Activated CD4-positive, alpha-beta T cell treated with anti-CD3 and anti-CD28 coated beads, Interleukin-2, amount 10 ng/mL, durations not matched to agents 7 days and 5 days (primary cell): ENCODE results near the gene ZHX3. TPM values are rescaled to one million over a fixed set of nuclear protein-coding genes. Genes with fewer than 3 reads are reported as not detected.

Source experiments
- CTCF ChIA-PET: fragments of 350-600 bp; sonication (Branson Sonifier 250); formaldehyde crosslinking; loops from one replicate; lab custom pipeline; 2021; ENCODE audit warnings: antibody characterized with exemption; lab: Charles Lee
- POLR2A ChIA-PET: fragments of 350-600 bp; sonication (Branson Sonifier 250); formaldehyde crosslinking; loops from one replicate; lab custom pipeline; 2021; ENCODE audit warnings: antibody characterized with exemption; lab: Charles Lee
- DNase-seq: peaks from one replicate; pipeline ENCODE4 v3.0.0-alpha.2; 2020
- H3K27ac Mint-ChIP-seq: one replicate; pipeline ENCODE4 v1.8.0; 2021; ENCODE audit warnings: mild to moderate bottlenecking, moderate library complexity, mixed read lengths
- H3K27me3 Mint-ChIP-seq: one replicate; pipeline ENCODE4 v1.8.0; 2021; ENCODE audit warnings: mixed read lengths
- H3K36me3 Mint-ChIP-seq: one replicate; pipeline ENCODE4 v1.8.0; 2021; ENCODE audit warnings: low read depth, mixed read lengths
- H3K4me1 Mint-ChIP-seq: one replicate; pipeline ENCODE4 v1.8.0; 2021; ENCODE audit warnings: mixed read lengths
- H3K4me3 Mint-ChIP-seq: one replicate; pipeline ENCODE4 v1.8.0; 2021; ENCODE audit warnings: mild to moderate bottlenecking, moderate library complexity, mixed read lengths
- H3K9me3 Mint-ChIP-seq: one replicate; pipeline ENCODE4 v1.8.0; 2021; ENCODE audit warnings: mixed read lengths
- total RNA-seq, 2 experiments: library from RNA; stranded (reverse); gene quantifications; one replicate each; pipeline ENCODE4 v1.2.3, GENCODE V29; 2021

ZHX3 gene
- total RNA-seq, 2 experiments from 2014 or later: 8.6 to 10.2 TPM

GRCh38 chr20:41191562-41192500 lies 125.7 kb downstream of the ZHX3 start:
- POLR2A ChIA-PET: no interaction called here
- Mint-ChIP-seq H3K4me1 (peaks cover 15% of the 10 kb centered on the region), H3K27me3 (no peaks in the 10 kb centered on the region), H3K36me3 (peaks cover 13% of the 10 kb centered on the region), H3K4me3 (no peak overlapping the region), H3K27ac (no peak overlapping the region), H3K9me3 (peaks cover 22% of the 10 kb centered on the region)
- DNase-seq: no peak
- CTCF ChIA-PET: interaction anchor here (0.5 to 1.7 kb wide), 5 partner anchors 9 to 1750 kb away, joined by 3 to 5 read pairs (median 3); no protein-coding TSS in a partner anchor

- Mint-ChIP-seq H3K36me3 (peaks cover 9% of the 10 kb centered on the region), H3K27me3 (no peaks in the 10 kb centered on the region), H3K4me3 (no peak overlapping the region), H3K9me3 (peaks cover 16% of the 10 kb centered on the region), H3K27ac (no peak overlapping the region), H3K4me1 (no peaks in the 10 kb centered on the region)
- no peak for DNase-seq
- CTCF ChIA-PET: interaction anchor here (0.6 kb wide), 1 partner anchor 18 kb away, joined by 3 read pairs; no protein-coding TSS in a partner anchor
- POLR2A ChIA-PET: no interaction called here
These were observed 129.9 kb downstream of the ZHX3 start for GRCh38 chr20:41187668-41188067.

GRCh38 chr20:41185013-41185757 lies 132.3 kb downstream of the ZHX3 start:
- CTCF ChIA-PET: interaction anchor here (1.0 kb wide), 1 partner anchor 16 kb away, joined by 3 read pairs; no protein-coding TSS in a partner anchor
- no peak for DNase-seq
- Mint-ChIP-seq H3K36me3 (peaks cover 6% of the 10 kb centered on the region), H3K27ac (no peak overlapping the region), H3K27me3 (no peaks in the 10 kb centered on the region), H3K4me3 (no peak overlapping the region), H3K4me1 (peaks cover 12% of the 10 kb centered on the region), H3K9me3 (peaks cover 9% of the 10 kb centered on the region)
- POLR2A ChIA-PET: no interaction called here

GRCh38 chr20:41183831-41184230 lies 133.7 kb downstream of the ZHX3 start:
- ChIA-PET POLR2A (interaction anchor here (0.6 kb wide), 1 partner anchor 50 kb away, joined by 3 read pairs; no protein-coding TSS in a partner anchor), CTCF (no interaction called here)
- peak; percentile 4 for DNase-seq
- peaks cover 8% of the 10 kb centered on the region for H3K36me3 Mint-ChIP-seq
- H3K4me1 Mint-ChIP-seq: peaks cover 12% of the 10 kb centered on the region
- H3K27ac Mint-ChIP-seq: no peak overlapping the region
- H3K9me3 Mint-ChIP-seq: peaks cover 4% of the 10 kb centered on the region
- no peaks in the 10 kb centered on the region for H3K27me3 Mint-ChIP-seq
- H3K4me3 Mint-ChIP-seq: no peak overlapping the region

GRCh38 chr20:41183391-41183790 lies 134.1 kb downstream of the ZHX3 start:
- H3K27ac Mint-ChIP-seq: no peak overlapping the region
- H3K4me1 Mint-ChIP-seq: peaks cover 12% of the 10 kb centered on the region
- H3K4me3 Mint-ChIP-seq: no peak overlapping the region
- H3K36me3 Mint-ChIP-seq: peaks cover 10% of the 10 kb centered on the region
- ChIA-PET POLR2A (interaction anchor here (0.6 kb wide), 1 partner anchor 49 kb away, joined by 3 read pairs; no protein-coding TSS in a partner anchor), CTCF (no interaction called here)
- H3K27me3 Mint-ChIP-seq: no peaks in the 10 kb centered on the region
- peaks cover 2% of the 10 kb centered on the region for H3K9me3 Mint-ChIP-seq
- DNase-seq: peak; percentile 4

- Mint-ChIP-seq H3K4me3 (no peak overlapping the region), H3K27me3 (no peaks in the 10 kb centered on the region), H3K4me1 (peaks cover 12% of the 10 kb centered on the region), H3K27ac (peak overlapping the region; percentile 10), H3K36me3 (peaks cover 17% of the 10 kb centered on the region), H3K9me3 (peaks cover 1% of the 10 kb centered on the region)
- POLR2A ChIA-PET: no interaction called here
- DNase-seq: peak; percentile 3
- CTCF ChIA-PET: interaction anchor here (1.5 kb wide), 1 partner anchor 25 kb away, joined by 4 read pairs; no protein-coding TSS in a partner anchor
These were observed 135.0 kb downstream of the ZHX3 start for GRCh38 chr20:41182296-41183212.

- no peak overlapping the region for H3K4me3 Mint-ChIP-seq
- peaks cover 20% of the 10 kb centered on the region for H3K36me3 Mint-ChIP-seq
- DNase-seq: no peak
- POLR2A ChIA-PET: no interaction called here
- peaks cover 12% of the 10 kb centered on the region for H3K4me1 Mint-ChIP-seq
- CTCF ChIA-PET: interaction anchor here (0.5 to 1.5 kb wide), 4 partner anchors 9 to 34 kb away, joined by 3 to 4 read pairs (median 3); no protein-coding TSS in a partner anchor
- no peaks in the 10 kb centered on the region for H3K27me3 Mint-ChIP-seq
- peak overlapping the region; percentile 42 for H3K27ac Mint-ChIP-seq
- no peaks in the 10 kb centered on the region for H3K9me3 Mint-ChIP-seq
These were observed 136.0 kb downstream of the ZHX3 start for GRCh38 chr20:41181567-41181966.

- CTCF ChIA-PET: interaction anchor here (0.6 to 1.1 kb wide), 5 partner anchors 8 to 79 kb away, joined by 3 to 4 read pairs (median 3); no protein-coding TSS in a partner anchor
- DNase-seq: no peak
- no peak overlapping the region for H3K4me3 Mint-ChIP-seq
- H3K9me3 Mint-ChIP-seq: no peaks in the 10 kb centered on the region
- peaks cover 27% of the 10 kb centered on the region for H3K36me3 Mint-ChIP-seq
- POLR2A ChIA-PET: no interaction called here
- no peaks in the 10 kb centered on the region for H3K27me3 Mint-ChIP-seq
- H3K4me1 Mint-ChIP-seq: peaks cover 12% of the 10 kb centered on the region
- no peak overlapping the region for H3K27ac Mint-ChIP-seq
These were observed 136.8 kb downstream of the ZHX3 start for GRCh38 chr20:41180599-41181333.

GRCh38 chr20:41179961-41180360 lies 137.6 kb downstream of the ZHX3 start:
- ChIA-PET POLR2A (no interaction called here), CTCF (interaction anchor here (0.6 to 1.1 kb wide), 4 partner anchors 12 to 192 kb away, joined by 3 to 4 read pairs (median 3); no protein-coding TSS in a partner anchor)
- Mint-ChIP-seq H3K27ac (no peak overlapping the region), H3K9me3 (no peaks in the 10 kb centered on the region), H3K27me3 (no peaks in the 10 kb centered on the region), H3K36me3 (peaks cover 31% of the 10 kb centered on the region), H3K4me1 (peaks cover 15% of the 10 kb centered on the region), H3K4me3 (no peak overlapping the region)
- no peak for DNase-seq

GRCh38 chr20:41178904-41179432 lies 138.6 kb downstream of the ZHX3 start:
- ChIA-PET POLR2A (no interaction called here), CTCF (no interaction called here)
- Mint-ChIP-seq H3K9me3 (no peaks in the 10 kb centered on the region), H3K27me3 (no peaks in the 10 kb centered on the region), H3K4me1 (peaks cover 20% of the 10 kb centered on the region), H3K36me3 (peaks cover 38% of the 10 kb centered on the region), H3K4me3 (no peak overlapping the region), H3K27ac (peak overlapping the region; percentile 15)
- DNase-seq: no peak

GRCh38 chr20:41178495-41178894 lies 139.0 kb downstream of the ZHX3 start:
- Mint-ChIP-seq H3K27me3 (no peaks in the 10 kb centered on the region), H3K9me3 (no peaks in the 10 kb centered on the region), H3K36me3 (peaks cover 42% of the 10 kb centered on the region), H3K4me3 (no peak overlapping the region), H3K4me1 (peaks cover 20% of the 10 kb centered on the region), H3K27ac (peak overlapping the region; percentile 33)
- POLR2A ChIA-PET: no interaction called here
- CTCF ChIA-PET: no interaction called here
- DNase-seq: no peak
